NCI-H128 (cell line): Measurements from ENCODE around the gene NPAS3.

ENCODE experiments used
- DNase-seq: peaks from one replicate; lab custom pipeline; 2025; ENCODE audit not compliant: unreplicated experiment; lab: John Stamatoyannopoulos, UW

The NPAS3 gene

DNA sequence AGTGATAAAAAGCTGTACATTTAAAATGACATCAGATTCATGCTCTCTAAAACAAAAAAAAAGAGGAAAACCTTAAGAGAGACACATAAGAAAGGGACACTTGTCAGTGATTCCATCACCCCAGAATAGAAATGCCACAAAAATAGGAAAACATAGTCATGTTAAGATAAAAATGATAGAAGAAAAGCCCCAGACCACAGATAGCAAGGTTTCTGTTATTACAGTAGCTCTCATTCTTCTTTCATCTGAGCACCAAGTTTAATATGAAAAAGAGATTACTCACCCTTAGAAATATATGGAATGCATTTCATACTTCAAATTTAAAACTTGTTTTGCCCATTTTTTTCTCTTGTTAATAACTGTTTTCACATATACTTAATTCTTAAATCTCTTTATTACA lies 795.0 kb downstream of the NPAS3 start:
- DNase-seq: no peak

DNA sequence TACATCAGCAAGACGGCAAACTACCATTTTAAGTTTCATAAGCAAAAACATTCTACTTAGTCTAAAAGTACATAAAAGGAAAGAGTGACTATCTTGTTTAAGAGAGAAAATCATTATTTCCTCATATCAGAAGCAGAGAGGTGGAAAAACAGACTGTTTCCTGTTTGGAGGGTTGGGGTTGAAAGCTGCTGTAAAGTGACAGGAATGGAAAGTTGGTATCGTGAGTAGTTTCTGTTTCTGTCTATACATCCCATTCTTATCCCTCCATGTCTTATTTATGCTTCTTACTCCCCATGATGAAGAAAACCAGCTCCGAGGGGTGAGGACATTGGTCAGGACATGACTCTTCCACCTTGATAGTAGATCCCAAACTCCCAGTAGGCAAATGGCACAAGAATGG lies 795.7 kb downstream of the NPAS3 start:
- no peak for DNase-seq

DNA sequence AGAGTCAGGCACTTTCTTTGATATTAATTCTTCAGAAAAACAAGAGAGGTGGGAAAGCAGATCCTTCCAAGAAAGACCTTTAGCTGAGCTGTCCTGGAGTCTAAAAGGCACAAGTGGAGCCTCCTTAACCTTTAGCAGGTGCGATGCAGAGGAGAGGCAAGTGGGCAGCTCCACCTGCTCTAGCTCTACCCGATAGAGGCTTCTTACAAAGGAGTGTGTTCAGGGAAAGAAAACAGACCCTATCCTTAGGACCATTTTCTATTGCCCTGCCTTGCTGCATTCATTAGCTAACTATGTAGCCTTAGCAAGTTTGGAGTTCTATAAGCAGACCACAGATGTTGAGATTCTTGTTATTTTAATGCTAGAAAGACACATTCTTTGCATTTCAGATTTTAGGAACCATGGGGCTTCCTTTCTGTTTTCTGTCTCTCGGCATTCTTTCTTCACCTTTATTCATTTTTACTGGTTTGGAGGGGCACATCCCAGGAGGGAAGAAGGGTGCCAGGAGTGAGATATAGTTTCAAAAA lies 797.7 kb downstream of the NPAS3 start:
- DNase-seq: no peak

DNA sequence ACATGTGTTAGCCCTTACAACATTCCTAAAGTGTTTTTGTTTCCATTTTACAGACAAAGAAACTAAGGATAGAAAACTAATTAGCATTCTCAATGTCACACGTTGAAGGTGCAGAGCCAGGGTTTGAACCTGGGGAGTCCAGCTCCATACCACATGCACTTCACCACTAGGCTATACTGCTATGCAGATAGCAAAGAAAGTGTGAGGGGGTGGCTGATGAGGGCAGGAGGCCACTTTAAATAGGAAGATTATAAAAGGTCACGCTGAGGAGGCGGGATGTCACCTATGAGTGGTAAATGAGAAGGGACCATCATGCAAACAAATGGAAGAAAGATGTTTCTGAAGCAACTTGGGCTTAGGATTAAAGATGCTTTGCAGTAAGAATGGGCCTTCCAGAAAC lies 798.3 kb downstream of the NPAS3 start:
- DNase-seq: no peak

GRCh38 chr14:33737446-33737845 lies 798.8 kb downstream of the NPAS3 start:
- DNase-seq: no peak

DNA sequence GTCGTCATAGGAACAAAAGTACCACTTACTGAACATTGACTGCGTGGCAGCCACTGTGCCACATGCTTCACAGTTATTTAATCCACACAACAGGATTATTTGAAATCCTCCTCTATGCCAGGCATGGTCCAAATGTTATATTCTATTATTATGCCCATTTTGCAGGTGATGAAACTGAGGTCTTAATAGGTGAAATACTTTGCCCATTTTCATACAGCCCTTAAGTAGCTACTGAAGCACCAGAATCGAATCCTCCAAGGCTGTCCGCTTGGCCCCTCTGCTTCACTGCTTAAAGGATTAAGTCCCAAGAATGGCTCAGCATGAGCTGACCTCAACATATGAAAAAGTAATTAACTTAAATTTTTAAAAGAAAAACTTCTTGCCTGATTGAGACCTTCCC lies 799.4 kb downstream of the NPAS3 start:
- no peak for DNase-seq

- DNase-seq: no peak
Measured at GRCh38 chr14:33738491-33738890, 799.8 kb downstream of the NPAS3 start.

DNA sequence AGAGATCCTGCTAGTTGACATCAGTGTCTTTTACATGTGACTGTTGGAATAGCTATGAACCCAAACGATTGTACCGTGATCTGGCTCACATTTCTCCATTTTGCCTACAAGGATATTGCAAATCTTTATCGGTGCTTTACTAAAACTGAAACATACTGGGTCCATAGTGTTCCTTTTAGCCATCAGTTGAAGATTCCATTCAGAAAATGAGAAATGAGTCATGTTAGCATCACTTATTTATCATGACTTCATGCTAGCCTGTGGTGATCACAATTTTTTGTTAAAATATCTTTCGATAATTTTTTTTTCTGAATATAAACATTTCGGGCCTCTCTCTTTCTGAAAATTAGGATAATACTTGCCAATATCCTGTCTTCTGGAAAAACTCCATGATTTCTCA lies 801.9 kb downstream of the NPAS3 start:
- no peak for DNase-seq

- no peak for DNase-seq
Measured at GRCh38 chr14:33742166-33742565, 803.5 kb downstream of the NPAS3 start.

DNA sequence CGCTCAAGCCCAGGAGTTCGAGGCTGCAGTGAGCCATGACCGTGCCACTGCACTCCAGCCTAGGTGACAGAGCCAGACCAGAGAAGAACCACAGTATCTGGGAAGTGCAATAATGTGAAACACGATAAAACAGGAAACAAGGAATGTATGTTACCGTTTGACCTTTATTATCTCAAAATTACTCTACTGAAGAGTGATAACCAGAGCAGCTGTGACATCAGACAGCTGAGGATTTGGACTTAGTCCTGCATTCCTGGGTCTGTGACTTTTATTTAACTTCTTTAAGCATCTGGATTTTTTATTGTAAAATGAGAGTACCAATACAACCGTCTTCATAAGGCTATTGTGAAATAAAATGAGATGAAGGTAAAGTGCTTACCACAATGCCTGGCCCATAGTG lies 806.5 kb downstream of the NPAS3 start:
- DNase-seq: no peak

DNA sequence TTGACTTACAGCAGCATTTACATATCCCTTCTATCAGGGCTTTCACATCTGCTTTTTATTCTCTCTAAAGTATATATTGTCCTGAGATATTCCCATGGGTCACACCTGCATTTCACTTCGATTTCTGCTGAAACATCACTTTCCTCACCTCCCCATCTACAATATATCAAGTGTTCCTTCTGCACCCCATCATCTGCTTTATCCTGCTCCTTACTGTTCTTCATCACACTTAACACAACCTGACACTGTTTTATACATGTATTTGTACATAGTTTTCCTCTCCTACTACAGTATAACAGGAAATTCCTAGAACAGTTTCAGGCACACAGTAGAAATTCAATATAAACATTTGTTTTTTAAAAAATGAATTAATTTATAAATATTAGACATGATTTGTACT lies 809.1 kb downstream of the NPAS3 start:
- DNase-seq: no peak

- no peak for DNase-seq
Measured at GRCh38 chr14:33754261-33754660, 815.6 kb downstream of the NPAS3 start.

GRCh38 chr14:33755358-33755757 lies 816.7 kb downstream of the NPAS3 start:
- no peak for DNase-seq

DNA sequence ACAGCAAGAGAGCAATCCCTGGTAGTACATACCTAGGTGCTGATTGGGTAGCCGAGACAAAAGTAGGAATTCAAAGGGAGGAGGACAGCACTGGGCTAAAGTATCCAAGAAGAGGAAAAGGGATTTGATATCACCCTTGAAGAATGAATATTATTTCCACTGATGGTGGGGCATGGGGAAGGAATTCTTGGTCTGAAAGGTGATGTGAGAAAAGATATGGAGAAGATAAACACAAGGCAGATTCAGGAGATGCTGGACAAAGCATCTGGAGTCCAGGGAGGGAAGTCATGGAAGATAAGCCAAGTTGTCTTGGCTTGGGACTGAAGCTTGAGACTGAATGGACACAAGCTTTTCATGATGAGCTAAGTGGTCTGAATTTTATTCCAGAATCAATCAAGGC lies 818.2 kb downstream of the NPAS3 start:
- no peak for DNase-seq

DNA sequence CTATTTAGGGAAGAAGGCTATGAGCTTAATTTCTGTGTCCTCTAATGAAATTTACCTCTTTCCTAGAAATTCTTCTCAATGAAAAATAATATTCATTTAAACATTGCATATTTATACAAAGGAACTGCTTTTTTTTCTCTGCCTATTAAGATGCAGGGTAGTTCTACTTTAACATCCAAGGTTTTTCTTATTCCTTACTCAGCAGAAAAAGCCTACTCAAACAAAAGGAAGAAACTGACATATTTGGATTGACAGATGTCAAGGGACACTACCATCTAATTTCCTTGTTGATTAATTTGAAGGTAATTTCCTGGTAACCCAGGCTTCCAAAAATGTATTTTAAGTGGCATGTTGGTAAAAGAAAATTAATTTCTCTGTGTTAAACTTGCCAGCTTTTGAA lies 819.9 kb downstream of the NPAS3 start:
- DNase-seq: no peak

DNA sequence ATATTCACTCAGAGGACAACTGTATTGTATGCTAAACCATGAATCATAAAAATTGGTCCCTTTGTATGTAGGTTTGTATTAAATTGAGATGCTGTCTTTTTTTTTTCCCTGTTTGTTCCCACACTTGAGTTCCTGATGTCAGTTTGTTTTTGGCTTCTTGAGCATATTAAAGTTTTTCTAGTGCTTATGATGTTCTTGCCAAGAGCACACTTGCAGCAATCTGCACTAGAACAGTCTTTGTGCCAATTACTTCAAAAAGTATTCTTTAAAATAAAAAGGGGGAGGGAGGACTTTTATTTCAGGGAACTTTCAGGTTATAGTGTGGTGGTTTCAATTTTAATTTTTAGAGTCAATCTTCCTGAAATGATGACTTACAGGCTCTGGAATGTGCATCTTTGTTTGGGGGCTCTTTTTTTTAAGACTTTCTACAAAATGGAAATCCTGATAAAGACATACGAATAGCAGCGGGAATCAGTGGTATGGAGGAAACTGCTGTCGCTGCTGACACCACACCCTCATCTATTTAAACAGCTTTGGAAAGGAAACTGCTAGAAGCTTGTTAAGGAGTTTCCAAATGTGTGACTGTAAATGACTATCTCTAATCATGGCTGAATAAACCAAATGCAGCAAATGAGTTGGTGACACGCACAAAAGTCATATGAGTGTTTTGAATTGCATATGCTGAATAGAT lies 823.6 kb downstream of the NPAS3 start:
- DNase-seq: no peak

DNA sequence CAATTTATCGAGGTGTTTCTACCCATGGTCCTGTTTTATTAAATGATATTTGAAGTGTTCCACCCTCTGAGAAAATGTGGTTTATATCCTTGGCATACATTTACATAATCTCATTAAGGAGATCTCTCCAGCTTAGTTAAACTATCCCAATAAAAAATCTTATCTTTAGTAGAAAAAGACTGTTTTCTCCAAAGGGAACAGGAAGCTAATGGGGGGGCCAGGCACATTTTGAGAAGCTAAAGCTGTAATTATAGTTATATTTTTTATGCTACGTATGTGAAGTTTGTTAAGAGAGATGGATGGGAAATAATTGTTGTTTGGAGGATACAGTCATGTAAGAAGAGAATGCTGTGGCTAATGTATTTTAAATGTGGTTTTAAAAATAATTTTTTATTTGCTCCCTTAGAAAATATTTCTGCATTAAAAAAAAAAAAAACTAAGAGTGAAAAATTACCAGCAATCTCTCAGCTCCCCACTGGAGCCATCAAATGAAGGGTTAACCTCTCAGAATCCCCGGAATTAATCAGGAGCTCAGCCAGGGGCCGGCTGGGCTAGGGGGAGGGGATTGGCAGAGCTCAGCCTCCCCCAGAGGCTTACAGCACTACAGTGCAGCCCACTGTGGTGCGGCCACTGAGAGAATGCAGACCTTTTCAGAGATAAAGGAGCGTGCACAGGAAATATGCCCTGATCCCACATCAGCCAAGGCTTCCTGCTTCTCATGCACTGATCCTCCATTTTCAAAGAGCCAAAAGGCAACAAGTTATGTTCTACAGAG lies 826.4 kb downstream of the NPAS3 start:
- DNase-seq: no peak

- DNase-seq: no peak
Measured at GRCh38 chr14:33767586-33768457, 829.1 kb downstream of the NPAS3 start.

- no peak for DNase-seq
Measured at GRCh38 chr14:33768458-33768830, 829.8 kb downstream of the NPAS3 start.

DNA sequence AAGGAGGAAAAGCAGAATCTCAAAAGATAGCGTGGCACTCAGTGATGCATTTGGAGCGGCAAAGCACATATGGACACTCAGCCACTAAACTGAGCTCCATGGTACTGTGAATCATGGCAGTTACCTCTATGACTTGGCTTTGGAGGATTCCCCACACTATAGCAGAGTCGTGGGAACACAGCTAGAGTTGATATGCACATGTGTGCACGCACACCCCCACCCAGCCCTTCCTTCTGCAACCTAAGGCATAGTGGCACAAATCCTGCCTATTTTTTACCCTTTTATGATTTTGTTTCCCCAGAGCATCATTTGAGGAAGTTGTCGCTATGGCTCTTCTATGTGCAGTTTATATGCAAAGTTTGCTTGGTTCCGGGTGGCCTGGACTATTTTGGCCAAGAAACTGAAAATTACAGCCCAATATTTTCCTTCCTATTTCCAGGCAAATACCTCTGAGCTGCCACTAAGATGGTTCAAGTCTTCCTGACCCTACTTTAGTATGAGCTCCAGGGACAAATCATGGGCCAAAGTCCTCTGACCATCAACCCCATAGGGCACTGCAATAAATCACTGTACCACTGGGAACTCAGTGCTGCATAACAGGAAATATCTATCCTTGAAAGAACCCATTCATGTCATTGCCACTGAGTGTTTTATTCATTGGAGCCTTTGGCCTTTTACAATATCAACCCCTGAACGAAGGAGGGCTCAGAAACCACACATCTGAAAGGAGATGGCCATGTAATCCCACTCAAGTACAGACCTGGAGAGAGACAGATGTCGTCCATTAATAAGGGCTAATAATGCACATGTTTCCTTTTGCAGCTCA lies 834.7 kb downstream of the NPAS3 start:
- no peak for DNase-seq

- no peak for DNase-seq
Measured at GRCh38 chr14:33774161-33774560, 835.5 kb downstream of the NPAS3 start.
